GM19099 (cell line): ENCODE measurements around the gene COPZ1.

Experiments
- POLR2A ChIP-seq: IDR thresholded peaks from 3 replicates; pipeline ENCODE4 v1.6.1; 2011; ENCODE audit warnings: low read depth; ENCODE audit not compliant: insufficient read length; ENCODE audit errors: extremely low read depth

Gene COPZ1

DNA sequence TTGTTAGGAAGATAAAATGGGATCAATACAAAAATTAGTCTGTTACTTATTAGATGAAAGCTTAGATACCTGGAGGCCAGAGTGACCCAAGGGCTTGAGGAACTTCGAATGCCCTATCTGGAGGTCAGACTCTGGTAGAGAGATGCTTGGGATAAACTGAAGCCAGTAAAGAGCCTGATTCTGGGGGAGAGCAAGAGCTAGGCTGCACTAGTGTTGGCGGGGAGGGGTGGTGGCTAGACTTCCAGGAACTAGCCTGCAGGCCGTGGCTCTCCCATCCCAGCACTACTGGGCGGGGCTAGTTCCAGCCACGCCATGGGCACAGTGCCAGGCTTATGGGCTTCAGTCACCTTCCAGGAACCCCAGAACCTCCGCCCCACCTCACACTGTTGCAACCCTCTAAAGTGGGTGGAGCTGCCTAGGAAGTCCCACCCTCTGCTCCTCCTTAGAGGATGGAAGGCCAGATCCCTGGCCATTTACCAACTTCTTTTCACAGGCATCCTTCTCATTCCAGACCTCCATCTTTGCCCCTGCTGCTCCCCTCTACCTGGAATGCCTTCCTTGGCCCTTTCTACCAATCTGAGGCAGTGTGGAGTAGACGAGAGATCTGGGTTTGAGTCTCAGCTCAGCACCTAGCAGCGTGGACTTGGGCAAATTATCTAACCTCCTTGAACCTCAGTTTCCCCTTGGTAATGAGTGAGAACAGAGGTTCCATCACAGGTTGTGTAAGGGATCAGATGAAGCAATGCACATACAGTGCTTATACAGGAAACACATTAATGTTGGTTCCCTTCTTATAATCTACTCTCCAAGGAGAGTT is 17.8 kb upstream of the COPZ1 start:
- TF ChIP-seq POLR2A = no peak

DNA sequence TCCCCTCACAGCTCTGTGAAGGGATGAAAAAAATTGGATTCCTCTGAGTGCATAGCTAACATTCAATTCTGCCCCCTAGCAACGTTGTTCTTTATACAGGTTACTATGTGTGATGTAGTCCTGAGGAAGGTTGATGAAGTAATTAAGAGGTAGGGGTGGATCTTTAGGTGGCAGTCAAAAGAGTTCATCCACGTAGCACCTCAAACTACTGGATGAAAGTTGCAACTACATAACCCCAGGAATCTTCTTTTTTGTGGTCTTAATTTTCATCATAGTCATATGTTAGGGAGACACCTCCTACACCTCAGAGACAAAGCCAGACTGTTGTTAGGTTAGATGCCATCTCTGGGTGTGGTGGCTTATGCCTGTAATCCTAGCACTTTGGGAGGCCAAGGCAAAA is 13.9 kb upstream of the COPZ1 start:
- no peak for TF ChIP-seq POLR2A

DNA sequence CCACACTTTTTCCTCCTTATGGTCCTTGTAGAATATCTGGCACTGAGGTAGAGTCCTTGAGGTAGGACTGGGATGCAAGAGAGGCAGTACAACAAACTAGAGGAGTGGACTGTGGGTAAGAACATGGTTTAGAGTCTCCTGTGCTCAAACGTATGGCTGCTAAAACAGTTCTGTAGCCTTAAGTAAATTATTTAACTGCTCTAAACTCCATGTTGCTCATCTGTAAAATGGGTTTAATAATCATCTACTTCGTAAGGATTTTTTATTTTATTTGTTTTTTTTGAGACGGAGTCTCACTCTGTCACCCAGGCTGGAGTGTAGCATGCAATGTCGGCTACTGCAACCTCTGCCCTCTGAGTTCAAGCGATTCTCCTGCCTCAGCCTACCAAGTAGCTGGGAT is 3.6 kb upstream of the COPZ1 start:
- TF ChIP-seq POLR2A = no peak

- TF ChIP-seq POLR2A = no peak
Observed at GRCh38 chr12:54328595-54329337, 3.8 kb downstream of the COPZ1 start.

GRCh38 chr12:54329759-54330158 is 4.8 kb downstream of the COPZ1 start:
- no peak for TF ChIP-seq POLR2A

DNA sequence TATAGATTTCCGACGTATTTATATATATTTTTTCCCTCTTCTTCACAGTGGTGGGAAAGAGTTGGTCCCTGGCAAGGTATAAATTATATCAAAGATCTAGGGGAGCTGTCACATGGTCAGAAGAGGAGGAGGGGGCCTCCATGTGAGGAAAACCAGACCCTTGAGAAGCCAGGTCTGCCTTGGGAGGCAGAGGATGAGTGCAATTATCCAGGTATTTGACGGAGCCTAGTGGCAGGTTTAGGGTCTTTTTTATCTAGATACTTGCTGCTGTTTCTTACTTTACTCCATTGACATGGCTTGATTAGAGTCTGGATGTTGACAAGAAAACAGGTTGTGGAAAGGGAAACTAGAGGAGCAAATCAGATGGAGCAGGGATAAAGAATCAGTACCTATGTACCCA is 5.5 kb downstream of the COPZ1 start:
- TF ChIP-seq POLR2A = no peak

DNA sequence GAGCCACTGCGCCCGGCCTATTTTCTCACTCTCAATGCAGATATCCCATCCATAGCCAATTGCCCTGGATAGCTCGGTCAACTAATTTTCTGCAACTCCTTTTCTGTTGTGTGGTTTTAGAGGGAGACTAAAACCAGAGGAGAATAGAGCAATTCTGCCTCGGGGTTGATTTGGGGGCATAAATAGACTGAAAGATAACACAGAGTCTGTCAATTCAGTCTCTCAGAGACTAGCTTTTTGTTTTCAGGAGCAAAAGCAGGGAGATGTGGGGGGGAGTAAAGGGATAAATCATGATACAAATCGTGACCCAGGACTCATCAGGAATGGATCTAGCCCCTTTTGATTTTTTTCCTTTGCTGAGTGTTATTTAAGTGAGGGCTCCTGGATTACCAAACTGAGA is 6.5 kb downstream of the COPZ1 start:
- no peak for TF ChIP-seq POLR2A

GRCh38 chr12:54333420-54334034 is 8.6 kb downstream of the COPZ1 start:
- no peak for TF ChIP-seq POLR2A

DNA sequence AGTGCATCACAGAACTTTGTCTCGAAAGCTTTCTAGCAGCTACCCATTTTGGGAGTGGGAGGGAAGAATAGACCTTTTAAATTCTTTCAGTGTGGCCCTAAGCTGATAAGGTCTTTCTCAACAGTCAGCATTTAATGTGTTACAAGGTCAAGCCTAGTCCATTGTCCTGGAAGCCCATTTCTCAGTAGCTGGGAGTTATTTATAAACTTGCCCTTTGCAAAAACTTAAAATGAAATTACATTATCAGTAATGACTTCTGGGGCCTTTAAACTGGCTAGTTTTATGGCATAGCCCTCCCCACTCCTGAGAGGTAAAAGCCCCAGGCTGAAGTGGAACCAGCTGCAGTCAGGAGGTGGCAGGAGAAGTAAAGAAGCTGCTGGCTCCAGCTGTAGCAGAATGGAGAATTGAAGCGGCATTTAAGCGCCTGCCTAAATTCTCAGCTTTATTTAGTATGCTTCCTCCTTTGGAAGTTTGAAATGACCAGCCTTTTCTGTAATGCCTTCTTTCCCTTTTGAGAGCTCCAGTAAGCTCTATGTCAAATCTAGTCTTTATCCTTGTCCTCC is 12.4 kb downstream of the COPZ1 start:
- TF ChIP-seq POLR2A = no peak

- TF ChIP-seq POLR2A = no peak
Observed at GRCh38 chr12:54337854-54338650, 13.1 kb downstream of the COPZ1 start.

GRCh38 chr12:54338698-54339296 is 13.9 kb downstream of the COPZ1 start:
- no peak for TF ChIP-seq POLR2A

- TF ChIP-seq POLR2A = no peak
Observed at GRCh38 chr12:54340846-54341245, 15.9 kb downstream of the COPZ1 start.

DNA sequence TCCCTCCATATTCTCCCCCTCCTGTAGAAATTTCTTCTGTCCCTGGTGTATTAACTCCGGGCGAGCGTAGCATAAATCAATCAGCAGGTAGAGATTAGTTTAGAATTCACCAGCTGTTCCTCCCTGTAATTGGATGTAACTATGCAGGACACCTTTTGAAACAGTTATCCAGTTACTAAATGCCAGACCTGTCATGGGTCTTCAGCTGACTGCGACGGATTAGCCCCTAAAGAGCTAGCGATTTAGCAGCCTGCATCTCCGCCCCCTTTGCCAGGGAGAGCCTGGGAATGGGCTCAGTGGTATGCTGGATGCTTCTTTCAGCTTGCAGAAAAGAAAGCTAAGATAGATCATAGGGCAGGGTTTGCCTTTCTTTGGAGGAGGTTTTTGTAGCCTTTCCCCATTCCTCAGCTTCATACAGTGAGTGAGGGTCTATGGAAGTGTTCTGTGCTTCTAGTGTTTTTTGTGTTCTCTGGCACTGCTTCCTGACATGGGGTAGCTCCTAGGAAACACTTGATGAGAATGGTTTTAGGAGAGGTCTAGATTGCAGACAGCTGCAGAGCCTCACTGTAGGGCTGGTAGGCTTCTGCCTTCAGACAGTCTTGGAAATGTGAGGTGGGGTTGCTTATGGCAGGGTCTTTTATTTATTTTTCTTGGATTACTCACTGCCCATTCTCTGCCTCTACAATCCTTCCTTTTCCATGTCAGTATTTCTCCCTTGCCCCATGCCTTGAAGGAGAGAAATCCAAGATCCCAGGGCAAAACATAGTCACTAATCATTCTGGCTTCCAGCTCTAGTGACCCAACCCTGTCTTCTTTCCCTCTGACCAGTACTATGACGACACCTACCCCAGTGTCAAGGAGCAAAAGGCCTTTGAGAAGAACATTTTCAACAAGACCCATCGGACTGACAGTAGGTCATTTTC is 16.7 kb downstream of the COPZ1 start:
- no peak for TF ChIP-seq POLR2A

DNA sequence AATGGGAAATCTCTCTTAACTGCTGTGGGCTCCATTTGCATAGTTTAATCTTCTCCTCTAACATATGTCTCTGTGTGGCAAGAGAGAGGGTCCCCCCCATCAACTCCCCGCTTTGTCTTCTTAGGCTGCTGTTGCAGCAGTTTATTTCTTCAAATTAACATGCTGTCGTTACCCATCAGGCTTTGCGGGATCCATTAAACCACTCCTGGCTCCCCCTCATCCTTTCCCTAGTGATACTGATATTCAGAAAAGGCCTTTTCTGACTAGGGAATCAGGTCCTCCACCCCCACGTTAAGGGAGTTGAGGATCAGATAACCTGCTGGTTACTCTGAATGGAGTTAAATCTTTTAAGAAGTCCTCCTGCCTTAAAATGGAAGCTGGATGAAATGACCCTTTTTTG is 24.1 kb downstream of the COPZ1 start:
- no peak for TF ChIP-seq POLR2A

GRCh38 chr12:54349679-54350078 is 24.7 kb downstream of the COPZ1 start:
- no peak for TF ChIP-seq POLR2A
